GM12878 (cell line): ENCODE measurements around the gene STX19.

Source experiments
- ZNF217 ChIP-seq: fragments of 450-650 bp; IDR thresholded peaks from 2 replicates; pipeline ENCODE4 v1.6.1; 2017; ENCODE audit warnings: antibody characterized with exemption, mild to moderate bottlenecking
- TF ChIP-seq, protein P1 (sequence below), 3 experiments: IDR thresholded peaks in 2 of 3; conservative IDR thresholded peaks in 1 of 3; 2 replicates each; pipeline ENCODE4 v1.5.1; 2011; ENCODE audit warnings: low read depth in 3 of 3, low read length in 3 of 3, mild to moderate bottlenecking in 3 of 3, control low read depth in 2 of 3, moderate library complexity in 2 of 3, inconsistent platforms in 1 of 3, mixed read lengths in 1 of 3; ENCODE audit not compliant: control insufficient read depth in 2 of 3, insufficient read depth in 1 of 3; ENCODE audit errors: extremely low read depth in 1 of 3

DNA sequence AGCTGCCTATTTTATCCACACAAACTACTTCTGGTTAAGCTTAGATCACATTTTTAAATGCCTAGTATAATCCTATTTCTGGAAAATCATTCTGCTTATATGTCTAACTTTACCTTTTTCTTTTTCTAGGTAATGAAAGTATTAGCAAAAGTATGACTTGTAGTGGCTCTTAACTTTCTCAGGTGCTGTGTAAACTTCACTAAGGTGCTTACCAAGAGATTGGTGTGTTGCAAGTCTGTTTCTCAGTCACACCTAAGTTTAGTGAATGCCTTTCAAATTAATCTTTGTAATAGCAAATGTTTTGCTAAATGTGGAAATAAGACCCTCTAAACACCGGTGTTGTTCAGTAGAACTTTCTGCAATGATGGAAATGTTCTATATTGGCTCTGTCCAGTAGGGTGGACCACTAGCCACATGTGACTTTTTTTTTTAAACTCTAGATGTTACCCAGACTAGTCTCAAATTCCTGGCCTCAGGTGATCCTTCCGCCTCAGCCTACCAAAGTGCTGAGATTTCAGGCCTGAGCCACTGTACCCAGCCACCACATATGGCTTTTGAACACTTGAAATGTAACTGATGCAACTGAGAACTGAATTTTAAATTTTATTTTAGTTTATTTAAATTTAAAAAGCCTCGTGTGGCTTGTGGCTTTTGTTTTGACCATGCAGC is 26.4 kb downstream of the STX19 start:
- TF ChIP-seq, protein P1, sequence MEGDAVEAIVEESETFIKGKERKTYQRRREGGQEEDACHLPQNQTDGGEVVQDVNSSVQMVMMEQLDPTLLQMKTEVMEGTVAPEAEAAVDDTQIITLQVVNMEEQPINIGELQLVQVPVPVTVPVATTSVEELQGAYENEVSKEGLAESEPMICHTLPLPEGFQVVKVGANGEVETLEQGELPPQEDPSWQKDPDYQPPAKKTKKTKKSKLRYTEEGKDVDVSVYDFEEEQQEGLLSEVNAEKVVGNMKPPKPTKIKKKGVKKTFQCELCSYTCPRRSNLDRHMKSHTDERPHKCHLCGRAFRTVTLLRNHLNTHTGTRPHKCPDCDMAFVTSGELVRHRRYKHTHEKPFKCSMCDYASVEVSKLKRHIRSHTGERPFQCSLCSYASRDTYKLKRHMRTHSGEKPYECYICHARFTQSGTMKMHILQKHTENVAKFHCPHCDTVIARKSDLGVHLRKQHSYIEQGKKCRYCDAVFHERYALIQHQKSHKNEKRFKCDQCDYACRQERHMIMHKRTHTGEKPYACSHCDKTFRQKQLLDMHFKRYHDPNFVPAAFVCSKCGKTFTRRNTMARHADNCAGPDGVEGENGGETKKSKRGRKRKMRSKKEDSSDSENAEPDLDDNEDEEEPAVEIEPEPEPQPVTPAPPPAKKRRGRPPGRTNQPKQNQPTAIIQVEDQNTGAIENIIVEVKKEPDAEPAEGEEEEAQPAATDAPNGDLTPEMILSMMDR (IDR thresholded peaks at IDR 0.05 in 2 of 3, conservative IDR thresholded peaks at IDR 0.05 in 1 of 3; ENCODE audit: control insufficient read depth in 2 of 3, extremely low read depth in 1 of 3, insufficient read depth in 1 of 3, low read depth in 3 of 3, low read length in 3 of 3), result no peak
- TF ChIP-seq ZNF217, result no peak
